ENCODE results near the gene RPL15. TPM values are rescaled to one million over a fixed set of nuclear protein-coding genes. Genes with fewer than 3 reads are reported as not detected.

Gene RPL15
- total RNA-seq, 1 donor from 2014 or later, result 1,872 TPM

DNA sequence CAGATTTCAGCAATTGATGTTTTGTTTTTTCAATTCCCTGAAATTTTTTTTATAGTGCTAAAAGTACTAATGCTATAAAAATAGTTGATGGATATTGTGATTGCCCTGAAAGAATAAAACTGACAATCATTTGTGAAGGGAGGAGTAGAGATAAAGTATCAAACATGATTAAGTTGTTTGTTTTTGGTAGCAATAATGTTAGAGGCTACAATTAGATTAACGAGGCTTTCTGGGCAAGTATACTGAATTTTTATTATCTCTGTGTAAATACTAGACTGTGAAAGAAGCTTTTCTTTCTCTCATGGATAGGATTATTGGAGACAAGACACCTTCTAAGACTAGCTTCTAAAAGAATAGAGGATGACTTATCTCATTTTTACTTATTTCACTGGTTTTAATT lies 43.7 kb downstream of the RPL15 start:
- H3K27ac Mint-ChIP-seq (ENCODE audit: unreplicated experiment), result no peak overlapping the region
- H3K36me3 Mint-ChIP-seq (ENCODE audit: unreplicated experiment), result peaks cover 40% of the 10 kb centered on the region
- no peaks in the 10 kb centered on the region for H3K27me3 Mint-ChIP-seq (ENCODE audit: unreplicated experiment)
- H3K4me3 Mint-ChIP-seq (ENCODE audit: unreplicated experiment), result no peak overlapping the region
- H3K4me1 Mint-ChIP-seq (ENCODE audit: unreplicated experiment), result peaks cover 31% of the 10 kb centered on the region
- TF ChIP-seq, protein P1, sequence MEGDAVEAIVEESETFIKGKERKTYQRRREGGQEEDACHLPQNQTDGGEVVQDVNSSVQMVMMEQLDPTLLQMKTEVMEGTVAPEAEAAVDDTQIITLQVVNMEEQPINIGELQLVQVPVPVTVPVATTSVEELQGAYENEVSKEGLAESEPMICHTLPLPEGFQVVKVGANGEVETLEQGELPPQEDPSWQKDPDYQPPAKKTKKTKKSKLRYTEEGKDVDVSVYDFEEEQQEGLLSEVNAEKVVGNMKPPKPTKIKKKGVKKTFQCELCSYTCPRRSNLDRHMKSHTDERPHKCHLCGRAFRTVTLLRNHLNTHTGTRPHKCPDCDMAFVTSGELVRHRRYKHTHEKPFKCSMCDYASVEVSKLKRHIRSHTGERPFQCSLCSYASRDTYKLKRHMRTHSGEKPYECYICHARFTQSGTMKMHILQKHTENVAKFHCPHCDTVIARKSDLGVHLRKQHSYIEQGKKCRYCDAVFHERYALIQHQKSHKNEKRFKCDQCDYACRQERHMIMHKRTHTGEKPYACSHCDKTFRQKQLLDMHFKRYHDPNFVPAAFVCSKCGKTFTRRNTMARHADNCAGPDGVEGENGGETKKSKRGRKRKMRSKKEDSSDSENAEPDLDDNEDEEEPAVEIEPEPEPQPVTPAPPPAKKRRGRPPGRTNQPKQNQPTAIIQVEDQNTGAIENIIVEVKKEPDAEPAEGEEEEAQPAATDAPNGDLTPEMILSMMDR (IDR thresholded peaks at IDR 0.05), result no peak
- no peak for DNase-seq (ENCODE audit: extremely low spot score, unreplicated experiment)
- H3K9me3 Mint-ChIP-seq (ENCODE audit: unreplicated experiment), result no peaks in the 10 kb centered on the region

DNA sequence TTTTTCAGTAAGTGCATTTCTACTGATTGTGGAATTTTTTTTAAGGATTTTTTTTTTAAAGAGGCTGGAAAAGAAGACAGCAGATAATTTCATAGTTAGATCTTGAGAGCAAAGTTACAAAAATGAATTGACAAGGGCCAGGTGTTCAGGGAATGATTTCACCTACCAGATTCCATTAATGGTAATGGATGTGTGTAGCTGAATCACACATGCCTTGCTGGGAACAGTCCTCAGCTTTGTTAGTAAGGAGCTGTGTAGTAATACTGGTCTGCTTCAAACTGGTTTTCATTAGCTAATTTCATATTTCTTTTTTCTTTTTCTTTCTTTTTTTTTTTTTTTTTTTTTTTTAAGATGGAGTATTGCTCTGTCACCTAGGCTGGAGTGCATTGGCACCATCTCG lies 44.1 kb downstream of the RPL15 start:
- no peak for DNase-seq (ENCODE audit: extremely low spot score, unreplicated experiment)
- no peaks in the 10 kb centered on the region for H3K27me3 Mint-ChIP-seq (ENCODE audit: unreplicated experiment)
- no peaks in the 10 kb centered on the region for H3K9me3 Mint-ChIP-seq (ENCODE audit: unreplicated experiment)
- peaks cover 35% of the 10 kb centered on the region for H3K4me1 Mint-ChIP-seq (ENCODE audit: unreplicated experiment)
- no peak overlapping the region for H3K4me3 Mint-ChIP-seq (ENCODE audit: unreplicated experiment)
- H3K36me3 Mint-ChIP-seq (ENCODE audit: unreplicated experiment), result peaks cover 37% of the 10 kb centered on the region
- H3K27ac Mint-ChIP-seq (ENCODE audit: unreplicated experiment), result no peak overlapping the region
- TF ChIP-seq, protein P1 (IDR thresholded peaks at IDR 0.05), result no peak

DNA sequence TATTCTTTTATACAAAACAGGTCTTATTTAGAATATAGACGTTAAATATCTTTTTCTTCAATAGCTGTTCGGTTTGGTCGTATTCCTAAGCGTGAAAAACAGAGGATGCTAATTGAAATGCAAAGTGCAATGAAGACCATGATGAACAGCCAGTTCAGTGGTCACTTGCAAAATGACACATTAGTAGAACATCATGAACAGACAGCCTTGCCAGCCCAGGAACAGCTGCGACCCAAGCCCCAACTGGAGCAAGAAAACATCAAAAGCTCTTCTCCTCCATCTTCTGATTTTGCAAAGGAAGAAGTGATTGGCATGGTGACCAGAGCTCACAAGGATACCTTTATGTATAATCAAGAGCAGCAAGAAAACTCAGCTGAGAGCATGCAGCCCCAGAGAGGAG lies 45.0 kb downstream of the RPL15 start:
- no peaks in the 10 kb centered on the region for H3K9me3 Mint-ChIP-seq (ENCODE audit: unreplicated experiment)
- TF ChIP-seq, protein P1 (IDR thresholded peaks at IDR 0.05), result no peak
- H3K27me3 Mint-ChIP-seq (ENCODE audit: unreplicated experiment), result no peaks in the 10 kb centered on the region
- H3K4me1 Mint-ChIP-seq (ENCODE audit: unreplicated experiment), result peaks cover 43% of the 10 kb centered on the region
- no peak overlapping the region for H3K4me3 Mint-ChIP-seq (ENCODE audit: unreplicated experiment)
- H3K36me3 Mint-ChIP-seq (ENCODE audit: unreplicated experiment), result peaks cover 31% of the 10 kb centered on the region
- H3K27ac Mint-ChIP-seq (ENCODE audit: unreplicated experiment), result no peak overlapping the region
- DNase-seq (ENCODE audit: extremely low spot score, unreplicated experiment), result no peak

DNA sequence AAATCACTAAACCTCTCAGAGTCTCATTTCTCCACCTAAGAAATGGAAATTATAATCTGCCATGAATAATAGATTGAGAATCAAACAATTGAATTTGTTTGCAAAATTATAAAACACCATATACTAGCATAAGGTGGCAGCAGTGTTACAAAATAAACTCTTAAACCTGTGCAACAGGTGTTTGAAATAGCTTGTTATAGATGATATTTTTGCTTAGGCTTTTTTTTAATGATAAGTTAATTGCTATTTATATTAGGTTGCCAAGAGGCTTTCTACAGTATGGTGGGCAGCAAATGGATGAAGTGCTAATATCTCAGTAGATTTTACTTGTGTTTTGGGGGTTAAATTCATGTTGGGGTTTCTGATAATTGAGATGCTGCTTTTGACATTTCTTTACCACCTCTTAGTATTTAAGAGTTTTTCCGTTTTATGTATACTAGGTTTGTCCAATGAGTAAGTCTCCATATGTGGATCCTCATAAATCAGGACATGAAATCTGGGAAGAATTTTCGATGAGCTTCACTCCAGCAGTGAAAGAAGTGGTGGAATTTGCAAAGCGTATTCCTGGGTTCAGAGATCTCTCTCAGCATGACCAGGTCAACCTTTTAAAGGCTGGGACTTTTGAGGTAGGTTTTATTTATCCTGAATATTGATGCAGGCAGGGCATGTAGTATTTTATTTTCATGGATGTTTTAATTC lies 47.8 kb downstream of the RPL15 start:
- no peak for DNase-seq (ENCODE audit: extremely low spot score, unreplicated experiment)
- TF ChIP-seq, protein P1 (IDR thresholded peaks at IDR 0.05), result no peak
- peak overlapping the region; percentile 47 for H3K27ac Mint-ChIP-seq (ENCODE audit: unreplicated experiment)
- no peaks in the 10 kb centered on the region for H3K9me3 Mint-ChIP-seq (ENCODE audit: unreplicated experiment)
- H3K36me3 Mint-ChIP-seq (ENCODE audit: unreplicated experiment), result peaks cover 41% of the 10 kb centered on the region
- no peak overlapping the region for H3K4me3 Mint-ChIP-seq (ENCODE audit: unreplicated experiment)
- peaks cover 47% of the 10 kb centered on the region for H3K4me1 Mint-ChIP-seq (ENCODE audit: unreplicated experiment)
- H3K27me3 Mint-ChIP-seq (ENCODE audit: unreplicated experiment), result no peaks in the 10 kb centered on the region

DNA sequence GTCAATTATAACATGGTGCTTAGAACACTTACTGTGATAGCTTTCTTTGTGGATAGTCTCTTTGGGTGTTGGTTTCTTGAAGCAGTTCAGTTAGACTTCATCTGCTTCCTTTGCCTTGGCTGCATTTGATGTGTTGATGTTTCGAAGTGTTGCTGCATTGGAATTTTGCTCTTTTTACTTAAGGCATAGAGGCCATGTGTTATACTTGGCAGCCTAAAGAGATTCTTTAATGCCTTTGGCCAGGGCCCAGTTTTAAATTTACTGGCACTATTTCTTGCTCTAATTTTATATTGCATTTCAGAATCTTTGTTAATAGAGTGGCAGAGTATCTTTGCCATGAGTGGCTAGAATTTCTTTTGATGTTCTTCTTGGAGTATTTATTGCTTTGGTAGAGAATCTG lies 49.4 kb downstream of the RPL15 start:
- Mint-ChIP-seq H3K36me3 (ENCODE audit: unreplicated experiment) (peaks cover 40% of the 10 kb centered on the region), H3K27me3 (ENCODE audit: unreplicated experiment) (no peaks in the 10 kb centered on the region), H3K9me3 (ENCODE audit: unreplicated experiment) (no peaks in the 10 kb centered on the region), H3K4me3 (ENCODE audit: unreplicated experiment) (no peak overlapping the region), H3K4me1 (ENCODE audit: unreplicated experiment) (peaks cover 45% of the 10 kb centered on the region), H3K27ac (ENCODE audit: unreplicated experiment) (peak overlapping the region; percentile 92)
- no peak for DNase-seq (ENCODE audit: extremely low spot score, unreplicated experiment)
- TF ChIP-seq, protein P1 (IDR thresholded peaks at IDR 0.05), result no peak
